ENCODE data around the gene PIP4K2C. TPM values are rescaled to one million over a fixed set of nuclear protein-coding genes. Genes with fewer than 3 reads are reported as not detected.

PIP4K2C gene
- total RNA-seq, 4 donors from 2014 or later = 36.9 to 68.9 (median 51.5) TPM

- DNase-seq (ENCODE audit: low spot score in 2 of 2) = no peak
- WGBS = 92% methylated on average over 8 of the region's 8 CpGs
- Histone ChIP-seq H3K27me3 (peaks cover 5% of the 10 kb centered on the region), H3K36me3 (no peaks in the 10 kb centered on the region), H3K9me3 (no peaks in the 10 kb centered on the region), H3K27ac (no peak overlapping the region), H3K4me3 (no peak overlapping the region), H3K4me1 (no peaks in the 10 kb centered on the region)
- TF ChIP-seq POLR2A (IDR thresholded peaks at IDR 0.05) = no peak
- TF ChIP-seq POLR2AphosphoS5 (IDR thresholded peaks at IDR 0.05) = no peak
- TF ChIP-seq CTCF (IDR thresholded peaks at IDR 0.05) = no peak
- no peak for TF ChIP-seq EP300 (IDR thresholded peaks at IDR 0.05)
Observed at GRCh38 chr12:57579677-57580465, 11.1 kb upstream of the PIP4K2C start.

GRCh38 chr12:57580466-57580795 lies 10.6 kb upstream of the PIP4K2C start:
- no peak overlapping the region for H3K27ac ChIP-seq
- peaks cover 5% of the 10 kb centered on the region for H3K27me3 ChIP-seq
- H3K4me1 ChIP-seq = no peaks in the 10 kb centered on the region
- WGBS = 83% methylated on average over 4 of the region's 4 CpGs
- H3K4me3 ChIP-seq = no peak overlapping the region
- no peak for DNase-seq (ENCODE audit: low spot score in 2 of 2)
- TF ChIP-seq EP300 (IDR thresholded peaks at IDR 0.05) = no peak
- no peak for TF ChIP-seq POLR2AphosphoS5 (IDR thresholded peaks at IDR 0.05)
- no peak for TF ChIP-seq POLR2A (IDR thresholded peaks at IDR 0.05)
- no peak for TF ChIP-seq CTCF (IDR thresholded peaks at IDR 0.05)
- no peaks in the 10 kb centered on the region for H3K36me3 ChIP-seq
- H3K9me3 ChIP-seq = no peaks in the 10 kb centered on the region

- 75% methylated on average over 1 of the region's 1 CpG for WGBS
- Histone ChIP-seq H3K9me3 (no peaks in the 10 kb centered on the region), H3K27me3 (peaks cover 5% of the 10 kb centered on the region), H3K36me3 (no peaks in the 10 kb centered on the region), H3K27ac (no peak overlapping the region), H3K4me1 (no peaks in the 10 kb centered on the region), H3K4me3 (no peak overlapping the region)
- TF ChIP-seq POLR2AphosphoS5 (IDR thresholded peaks at IDR 0.05) (no peak), POLR2A (IDR thresholded peaks at IDR 0.05) (no peak), EP300 (IDR thresholded peaks at IDR 0.05) (no peak), CTCF (IDR thresholded peaks at IDR 0.05) (no peak)
- no peak for DNase-seq (ENCODE audit: low spot score in 2 of 2)
Observed at GRCh38 chr12:57581802-57582201, 9.2 kb upstream of the PIP4K2C start.

GRCh38 chr12:57582440-57582839 lies 8.6 kb upstream of the PIP4K2C start:
- no peak for DNase-seq (ENCODE audit: low spot score in 2 of 2)
- 100% methylated on average over 1 of the region's 1 CpG for WGBS
- TF ChIP-seq CTCF (IDR thresholded peaks at IDR 0.05) = no peak
- Histone ChIP-seq H3K36me3 (no peaks in the 10 kb centered on the region), H3K27ac (no peak overlapping the region), H3K9me3 (no peaks in the 10 kb centered on the region), H3K27me3 (peaks cover 5% of the 10 kb centered on the region), H3K4me1 (no peaks in the 10 kb centered on the region), H3K4me3 (no peak overlapping the region)

- Histone ChIP-seq H3K27ac (no peak overlapping the region), H3K9me3 (no peaks in the 10 kb centered on the region), H3K4me3 (no peak overlapping the region), H3K27me3 (peaks cover 11% of the 10 kb centered on the region), H3K36me3 (no peaks in the 10 kb centered on the region), H3K4me1 (no peaks in the 10 kb centered on the region)
- 42% methylated on average over 13 of the region's 13 CpGs for WGBS
- TF ChIP-seq POLR2A (IDR thresholded peaks at IDR 0.05) = no peak
- peak; percentile 87 to 90 for TF ChIP-seq CTCF (IDR thresholded peaks at IDR 0.05)
- DNase-seq (ENCODE audit: low spot score in 2 of 2) = no peak
Observed at GRCh38 chr12:57583008-57583831, 7.8 kb upstream of the PIP4K2C start.
